ENCODE results near the gene LPCAT4. TPM values are rescaled to one million over a fixed set of nuclear protein-coding genes. Genes with fewer than 3 reads are reported as not detected.
"Not testable (repeated sequence)": the region's sequence is repeated elsewhere in the genome, so short reads cannot be mapped to it uniquely, and the experiment has no call there.

Gene LPCAT4
- total RNA-seq, 1 experiment from 2014 or later = 46.8 TPM

DNA sequence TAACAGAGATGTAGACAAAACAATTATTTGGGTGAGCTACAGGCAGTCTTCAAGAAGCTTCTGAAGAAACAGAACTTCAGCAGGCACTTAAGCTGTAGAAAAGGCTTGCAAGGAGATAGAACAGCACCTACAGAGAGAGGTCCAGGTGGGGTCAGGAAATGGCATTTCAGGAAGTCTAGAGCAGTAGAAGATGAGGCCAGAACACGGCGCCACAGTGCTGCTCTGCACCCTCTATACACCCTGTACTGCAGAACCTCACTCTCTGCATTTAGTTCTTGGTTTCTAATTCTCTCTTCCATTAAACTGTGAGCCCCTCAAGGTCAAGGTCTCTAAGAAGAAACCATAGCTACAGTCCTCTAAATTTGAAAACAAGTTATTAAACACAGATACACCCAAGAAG, 26.0 kb upstream of the LPCAT4 start:
- H2AFZ ChIP-seq; H3K9me3 ChIP-seq (ENCODE audit: insufficient read depth, low read depth); H4K20me1 ChIP-seq (ENCODE audit: insufficient read depth); H3K4me3 ChIP-seq; H3F3A ChIP-seq (ENCODE audit: insufficient read depth, low read depth); H3K4me2 ChIP-seq; CTCF ChIA-PET; H3K9me2 ChIP-seq (ENCODE audit: insufficient read depth); H3K27ac ChIP-seq; H3K36me3 ChIP-seq (ENCODE audit: low read depth); POLR2A ChIA-PET (ENCODE audit: unreplicated experiment); DNase-seq; intact Hi-C loops (cut with micrococcal nuclease; ENCODE audit: unreplicated experiment); H3K27me3 ChIP-seq (ENCODE audit: insufficient read depth, low read depth); BruUV-seq (replicated peaks); H3K79me2 ChIP-seq (ENCODE audit: low read depth); H3K4me1 ChIP-seq (replicated peaks; ENCODE audit: insufficient read depth): not testable (repeated sequence)

GRCh38 chr15:34389594-34390086, 22.6 kb upstream of the LPCAT4 start:
- H3K27ac ChIP-seq; POLR2A ChIA-PET (ENCODE audit: unreplicated experiment); intact Hi-C loops (cut with micrococcal nuclease; ENCODE audit: unreplicated experiment); BruUV-seq (replicated peaks); H3K4me3 ChIP-seq; H4K20me1 ChIP-seq (ENCODE audit: insufficient read depth); CTCF ChIA-PET; H3K4me1 ChIP-seq (replicated peaks; ENCODE audit: insufficient read depth); H3K79me2 ChIP-seq (ENCODE audit: low read depth); DNase-seq; H3K4me2 ChIP-seq; H3K36me3 ChIP-seq (ENCODE audit: low read depth); H3K9me3 ChIP-seq (ENCODE audit: insufficient read depth, low read depth); H3K27me3 ChIP-seq (ENCODE audit: insufficient read depth, low read depth); H3F3A ChIP-seq (ENCODE audit: insufficient read depth, low read depth); H2AFZ ChIP-seq; H3K9me2 ChIP-seq (ENCODE audit: insufficient read depth): not testable (repeated sequence)

DNA sequence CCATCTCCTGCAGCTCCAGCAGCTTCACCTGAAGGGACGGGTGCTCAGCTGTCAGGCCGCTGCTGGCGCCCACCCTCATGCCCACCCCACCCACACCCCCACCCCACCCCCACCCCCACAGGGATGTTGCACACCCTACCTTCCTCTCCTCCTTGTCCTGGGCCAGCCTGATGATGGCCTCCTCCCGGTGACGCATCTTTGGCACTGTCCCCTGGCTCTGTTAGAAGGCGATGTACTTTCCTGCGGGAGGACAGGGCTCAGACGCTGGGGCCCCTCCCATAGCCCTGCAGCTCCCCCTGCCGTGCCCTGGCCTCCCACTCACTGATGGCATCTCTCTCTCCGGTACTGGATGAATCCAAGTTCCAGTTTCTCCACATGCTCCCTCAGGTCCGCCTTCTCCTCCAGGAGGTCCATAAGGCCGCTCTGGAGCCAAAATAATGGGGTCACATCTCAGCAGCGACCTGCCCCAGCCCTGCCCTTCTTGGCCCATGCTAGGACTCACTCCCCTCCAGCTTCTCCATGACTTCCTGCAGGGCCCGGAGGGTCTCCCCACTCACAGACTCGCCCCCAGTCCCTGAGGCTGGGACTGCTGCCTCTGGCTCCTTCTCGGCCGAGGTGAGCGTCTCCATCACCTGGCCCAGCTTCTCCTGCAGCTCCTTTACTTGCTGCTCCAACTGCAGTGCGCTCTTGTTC, 15.0 kb upstream of the LPCAT4 start:
- intact Hi-C loops (cut with micrococcal nuclease; ENCODE audit: unreplicated experiment); CTCF ChIA-PET; H3K27me3 ChIP-seq (ENCODE audit: insufficient read depth, low read depth); H3K9me3 ChIP-seq (ENCODE audit: insufficient read depth, low read depth); H3K9me2 ChIP-seq (ENCODE audit: insufficient read depth); H3K36me3 ChIP-seq (ENCODE audit: low read depth); H3K4me2 ChIP-seq; H3K4me3 ChIP-seq; H2AFZ ChIP-seq; H3K27ac ChIP-seq; H4K20me1 ChIP-seq (ENCODE audit: insufficient read depth); H3K4me1 ChIP-seq (replicated peaks; ENCODE audit: insufficient read depth); H3K79me2 ChIP-seq (ENCODE audit: low read depth); BruUV-seq (replicated peaks); H3F3A ChIP-seq (ENCODE audit: insufficient read depth, low read depth); DNase-seq; POLR2A ChIA-PET (ENCODE audit: unreplicated experiment): not testable (repeated sequence)

DNA sequence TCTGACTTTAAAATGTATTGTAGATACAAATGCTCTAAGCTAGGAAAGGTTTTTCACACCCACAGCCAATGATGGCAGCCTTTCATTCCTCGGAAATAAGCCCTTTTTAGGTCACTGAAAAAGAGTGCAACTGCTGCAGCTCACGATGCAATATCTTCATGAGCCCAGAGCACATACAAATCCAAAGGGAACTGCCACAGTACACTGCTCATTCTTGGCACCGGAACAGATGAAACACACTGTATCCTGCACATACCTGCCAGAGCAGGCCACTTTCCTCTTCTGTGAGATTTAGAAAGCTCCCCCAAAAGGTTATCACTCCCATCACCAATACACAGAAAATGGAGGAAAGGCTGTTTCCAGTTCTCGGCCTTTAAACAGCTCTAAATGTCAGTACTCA, 13.5 kb upstream of the LPCAT4 start:
- H3K4me3 ChIP-seq; POLR2A ChIA-PET (ENCODE audit: unreplicated experiment); H3K9me3 ChIP-seq (ENCODE audit: insufficient read depth, low read depth); intact Hi-C loops (cut with micrococcal nuclease; ENCODE audit: unreplicated experiment); H3K27ac ChIP-seq; H3K4me2 ChIP-seq; H3K9me2 ChIP-seq (ENCODE audit: insufficient read depth); H3K36me3 ChIP-seq (ENCODE audit: low read depth); BruUV-seq (replicated peaks); H3K4me1 ChIP-seq (replicated peaks; ENCODE audit: insufficient read depth); DNase-seq; H3K27me3 ChIP-seq (ENCODE audit: insufficient read depth, low read depth); H3F3A ChIP-seq (ENCODE audit: insufficient read depth, low read depth); CTCF ChIA-PET; H4K20me1 ChIP-seq (ENCODE audit: insufficient read depth); H3K79me2 ChIP-seq (ENCODE audit: low read depth); H2AFZ ChIP-seq: not testable (repeated sequence)

DNA sequence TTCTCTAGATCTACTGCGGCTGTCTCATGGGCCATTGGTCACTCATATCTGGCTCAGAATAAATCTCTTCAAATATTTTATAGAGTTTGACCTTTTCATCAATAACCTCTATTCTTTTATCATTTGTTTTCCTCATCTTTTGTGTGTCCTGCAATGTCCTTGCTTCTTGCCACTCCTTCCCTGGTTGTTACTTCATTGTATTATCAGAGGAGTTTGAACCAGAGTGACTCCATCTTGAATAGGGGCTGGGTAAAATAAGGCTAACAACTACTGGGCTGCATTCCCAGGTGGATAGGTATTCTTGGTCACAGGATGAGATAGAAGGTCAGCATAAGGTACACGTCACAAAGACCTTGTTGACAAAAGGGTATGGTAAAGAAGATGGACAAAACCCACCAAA, 9.9 kb upstream of the LPCAT4 start:
- Histone ChIP-seq H3K4me1 (replicated peaks; ENCODE audit: insufficient read depth) (no peaks in the 10 kb centered on the region), H2AFZ (no peak overlapping the region), H3K4me3 (no peak overlapping the region), H3K9me3 (ENCODE audit: insufficient read depth, low read depth) (no peaks in the 10 kb centered on the region), H3K27me3 (ENCODE audit: insufficient read depth, low read depth) (no peaks in the 10 kb centered on the region), H4K20me1 (ENCODE audit: insufficient read depth) (no peaks in the 10 kb centered on the region), H3K79me2 (ENCODE audit: low read depth) (no peaks in the 10 kb centered on the region), H3F3A (ENCODE audit: insufficient read depth, low read depth) (no peaks in the 10 kb centered on the region), H3K9me2 (ENCODE audit: insufficient read depth) (no peaks in the 10 kb centered on the region), H3K4me2 (no peak overlapping the region), H3K36me3 (ENCODE audit: low read depth) (no peaks in the 10 kb centered on the region), H3K27ac (no peak overlapping the region)
- POLR2A ChIA-PET (ENCODE audit: unreplicated experiment) = no interaction called here
- intact Hi-C loops (cut with micrococcal nuclease; ENCODE audit: unreplicated experiment) = no loop called here
- no peak for TF ChIP-seq EZH2 (IDR thresholded peaks at IDR 0.05; ENCODE audit: low read depth)
- TF ChIP-seq, protein P1, sequence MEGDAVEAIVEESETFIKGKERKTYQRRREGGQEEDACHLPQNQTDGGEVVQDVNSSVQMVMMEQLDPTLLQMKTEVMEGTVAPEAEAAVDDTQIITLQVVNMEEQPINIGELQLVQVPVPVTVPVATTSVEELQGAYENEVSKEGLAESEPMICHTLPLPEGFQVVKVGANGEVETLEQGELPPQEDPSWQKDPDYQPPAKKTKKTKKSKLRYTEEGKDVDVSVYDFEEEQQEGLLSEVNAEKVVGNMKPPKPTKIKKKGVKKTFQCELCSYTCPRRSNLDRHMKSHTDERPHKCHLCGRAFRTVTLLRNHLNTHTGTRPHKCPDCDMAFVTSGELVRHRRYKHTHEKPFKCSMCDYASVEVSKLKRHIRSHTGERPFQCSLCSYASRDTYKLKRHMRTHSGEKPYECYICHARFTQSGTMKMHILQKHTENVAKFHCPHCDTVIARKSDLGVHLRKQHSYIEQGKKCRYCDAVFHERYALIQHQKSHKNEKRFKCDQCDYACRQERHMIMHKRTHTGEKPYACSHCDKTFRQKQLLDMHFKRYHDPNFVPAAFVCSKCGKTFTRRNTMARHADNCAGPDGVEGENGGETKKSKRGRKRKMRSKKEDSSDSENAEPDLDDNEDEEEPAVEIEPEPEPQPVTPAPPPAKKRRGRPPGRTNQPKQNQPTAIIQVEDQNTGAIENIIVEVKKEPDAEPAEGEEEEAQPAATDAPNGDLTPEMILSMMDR (conservative IDR thresholded peaks at IDR 0.05) = no peak
- no TSS peak for BruUV-seq (replicated peaks)
- CTCF ChIA-PET = no interaction called here
- no peak for DNase-seq

- BruUV-seq (replicated peaks); intact Hi-C loops (cut with micrococcal nuclease; ENCODE audit: unreplicated experiment); H4K20me1 ChIP-seq (ENCODE audit: insufficient read depth); H3K36me3 ChIP-seq (ENCODE audit: low read depth); H3K27me3 ChIP-seq (ENCODE audit: insufficient read depth, low read depth); H3K27ac ChIP-seq; H3K4me2 ChIP-seq; H2AFZ ChIP-seq; H3K79me2 ChIP-seq (ENCODE audit: low read depth); POLR2A ChIA-PET (ENCODE audit: unreplicated experiment); CTCF ChIA-PET; DNase-seq; H3F3A ChIP-seq (ENCODE audit: insufficient read depth, low read depth); H3K4me3 ChIP-seq; H3K9me2 ChIP-seq (ENCODE audit: insufficient read depth); H3K4me1 ChIP-seq (replicated peaks; ENCODE audit: insufficient read depth); H3K9me3 ChIP-seq (ENCODE audit: insufficient read depth, low read depth): not testable (repeated sequence)
These were observed 8.5 kb upstream of the LPCAT4 start for GRCh38 chr15:34375541-34375940.
